LNCAP (cell line): Measurements from ENCODE around the gene VAMP2.

Experiments used
- TF ChIP-seq, protein P1 (sequence below): fragments of 450-650 bp; IDR thresholded peaks from 2 replicates; pipeline ENCODE4 v1.5.1; 2017; ENCODE audit warnings: mild to moderate bottlenecking

The VAMP2 gene

DNA sequence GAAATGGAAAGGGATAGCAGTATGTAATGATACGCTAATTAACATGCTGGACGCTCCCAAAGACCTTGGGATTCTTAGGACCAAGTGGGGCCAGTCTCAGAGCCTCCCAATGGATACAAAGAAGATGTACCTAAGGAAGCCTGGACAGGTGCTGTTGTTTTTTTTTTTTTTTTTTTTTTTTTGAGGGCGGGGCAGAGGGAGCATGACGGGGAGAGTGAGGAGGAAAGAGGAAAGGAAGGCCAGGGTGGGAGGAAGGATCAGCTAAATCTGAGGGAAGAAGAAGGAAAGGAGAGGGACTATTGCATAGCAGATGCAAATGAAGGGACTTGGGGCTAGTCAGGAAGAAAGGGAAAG lies 2.5 kb downstream of the VAMP2 start:
- TF ChIP-seq, protein P1, sequence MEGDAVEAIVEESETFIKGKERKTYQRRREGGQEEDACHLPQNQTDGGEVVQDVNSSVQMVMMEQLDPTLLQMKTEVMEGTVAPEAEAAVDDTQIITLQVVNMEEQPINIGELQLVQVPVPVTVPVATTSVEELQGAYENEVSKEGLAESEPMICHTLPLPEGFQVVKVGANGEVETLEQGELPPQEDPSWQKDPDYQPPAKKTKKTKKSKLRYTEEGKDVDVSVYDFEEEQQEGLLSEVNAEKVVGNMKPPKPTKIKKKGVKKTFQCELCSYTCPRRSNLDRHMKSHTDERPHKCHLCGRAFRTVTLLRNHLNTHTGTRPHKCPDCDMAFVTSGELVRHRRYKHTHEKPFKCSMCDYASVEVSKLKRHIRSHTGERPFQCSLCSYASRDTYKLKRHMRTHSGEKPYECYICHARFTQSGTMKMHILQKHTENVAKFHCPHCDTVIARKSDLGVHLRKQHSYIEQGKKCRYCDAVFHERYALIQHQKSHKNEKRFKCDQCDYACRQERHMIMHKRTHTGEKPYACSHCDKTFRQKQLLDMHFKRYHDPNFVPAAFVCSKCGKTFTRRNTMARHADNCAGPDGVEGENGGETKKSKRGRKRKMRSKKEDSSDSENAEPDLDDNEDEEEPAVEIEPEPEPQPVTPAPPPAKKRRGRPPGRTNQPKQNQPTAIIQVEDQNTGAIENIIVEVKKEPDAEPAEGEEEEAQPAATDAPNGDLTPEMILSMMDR, result no peak

DNA sequence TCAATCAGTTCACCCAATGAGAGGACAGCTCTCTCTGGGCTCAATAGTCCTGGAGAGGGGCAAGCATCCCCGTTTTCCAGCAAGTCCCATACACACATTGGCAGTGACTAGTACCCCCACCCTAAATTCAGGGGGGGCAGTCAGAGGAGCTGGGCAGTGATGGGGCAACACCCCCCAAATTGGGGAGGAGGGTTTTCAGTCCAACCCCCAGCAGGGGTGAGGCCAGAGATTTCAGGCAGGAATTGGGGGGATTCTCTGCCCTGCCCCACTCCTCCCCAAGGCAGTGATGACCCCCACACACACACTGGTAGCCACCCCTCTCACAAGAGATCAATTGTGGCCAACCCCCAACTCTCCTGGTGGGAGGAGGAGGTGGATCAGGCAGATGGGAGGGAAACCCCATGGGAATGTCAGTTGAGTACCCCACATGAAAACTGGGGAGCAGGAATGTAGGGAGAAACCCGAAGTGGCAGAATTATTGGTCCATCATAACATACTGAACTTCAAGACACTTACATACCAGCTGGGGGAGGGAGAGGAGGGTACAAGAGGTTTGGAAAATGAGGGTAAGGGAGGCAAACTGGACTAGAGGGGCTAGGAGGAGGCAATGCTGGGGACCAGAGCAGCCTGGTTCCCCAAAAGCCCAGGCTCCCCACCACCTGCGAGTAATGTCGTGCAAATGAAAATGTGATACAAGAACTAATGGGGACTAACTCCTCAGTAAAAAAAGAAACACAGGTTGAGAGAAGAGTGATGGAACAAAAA lies 3.1 kb downstream of the VAMP2 start:
- TF ChIP-seq, protein P1, result no peak

DNA sequence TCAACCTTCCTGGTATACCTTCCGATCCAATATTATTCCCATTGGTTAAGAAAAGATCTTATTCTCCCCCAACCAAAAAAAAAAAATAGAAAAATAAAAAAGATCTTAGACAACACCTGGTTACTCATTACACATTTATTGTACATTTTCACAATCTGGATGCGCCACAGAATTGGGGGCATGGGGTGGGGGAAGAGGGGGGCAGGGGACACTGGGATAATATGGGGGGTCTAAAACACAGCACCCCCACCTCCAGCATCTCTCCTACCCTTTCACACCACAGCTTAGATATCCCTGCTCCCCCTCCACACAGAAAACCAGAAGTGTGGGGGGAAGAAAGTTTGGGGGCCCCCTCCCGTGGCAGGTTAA lies 3.7 kb downstream of the VAMP2 start:
- TF ChIP-seq, protein P1, result no peak

DNA sequence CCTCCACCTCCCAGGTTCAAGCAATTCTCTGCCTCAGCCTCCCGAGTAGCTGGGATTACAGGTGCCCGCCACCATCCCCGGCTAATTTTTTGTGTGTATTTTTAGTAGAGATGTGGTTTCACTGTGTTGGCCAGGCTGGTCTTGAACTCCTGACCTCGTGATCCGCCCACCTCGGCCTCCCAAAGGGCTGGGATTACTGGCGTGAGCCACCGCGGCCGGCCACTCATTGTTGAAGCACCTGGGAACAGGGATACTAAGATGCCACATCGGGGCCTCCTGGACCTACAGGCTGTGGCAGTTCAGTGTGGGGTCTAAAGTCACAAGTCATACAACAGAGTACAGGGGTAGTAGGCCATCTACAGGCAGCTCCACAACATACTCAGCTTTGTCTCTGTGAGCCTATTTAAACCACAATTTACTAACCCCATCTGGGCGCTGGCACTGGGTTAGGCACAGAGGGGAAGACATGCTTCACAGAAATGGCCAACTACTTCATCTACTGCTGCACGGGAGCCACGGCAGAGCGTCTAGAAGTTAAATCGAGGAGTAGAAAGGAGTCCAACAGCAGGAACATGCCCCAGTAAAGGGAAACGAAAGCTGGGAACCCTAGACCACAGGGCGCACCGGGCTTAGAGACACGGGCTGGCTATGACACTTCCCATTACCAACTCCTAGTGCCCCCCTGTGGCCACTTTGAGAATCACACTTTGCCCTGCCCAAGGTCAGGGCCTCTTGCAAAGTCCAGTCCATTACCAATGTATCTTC lies 4.3 kb downstream of the VAMP2 start:
- TF ChIP-seq, protein P1, result peak; percentile 87

DNA sequence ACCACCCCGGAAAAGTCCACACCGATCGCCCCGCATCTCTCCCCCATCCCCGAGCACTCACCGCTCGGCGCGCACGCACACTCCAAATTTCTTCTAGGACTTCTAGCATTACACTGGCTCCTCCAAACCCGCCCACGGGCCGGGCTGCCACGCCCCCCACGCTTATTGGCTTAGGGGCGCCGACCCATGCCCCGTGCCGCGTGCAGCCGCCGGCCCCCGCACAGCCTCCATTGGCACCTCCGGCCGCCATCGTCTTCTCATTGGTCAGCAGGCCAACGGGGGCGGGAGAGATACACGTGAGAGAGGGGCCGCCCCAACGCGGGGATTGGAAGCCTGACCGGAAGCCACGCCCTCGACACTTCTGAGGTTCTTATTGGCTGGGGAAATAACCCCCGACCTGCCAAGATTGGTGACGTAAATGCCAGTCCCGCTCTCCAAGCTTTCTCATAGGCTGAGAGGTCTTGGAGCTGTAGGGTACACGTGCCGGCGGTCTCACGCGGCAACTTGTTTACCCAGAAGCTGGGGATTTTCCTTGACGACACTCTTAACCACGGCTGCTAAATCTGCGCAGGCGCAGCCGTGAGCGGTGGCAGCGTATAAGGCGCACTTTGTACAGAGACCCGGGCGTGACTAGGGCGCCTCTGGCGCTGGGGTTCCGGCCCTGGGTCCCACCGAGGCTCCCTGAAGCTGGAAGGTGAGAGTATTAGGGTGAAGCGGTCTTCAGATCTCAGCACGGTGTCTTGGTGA lies 6.3 kb downstream of the VAMP2 start:
- TF ChIP-seq, protein P1, result no peak

DNA sequence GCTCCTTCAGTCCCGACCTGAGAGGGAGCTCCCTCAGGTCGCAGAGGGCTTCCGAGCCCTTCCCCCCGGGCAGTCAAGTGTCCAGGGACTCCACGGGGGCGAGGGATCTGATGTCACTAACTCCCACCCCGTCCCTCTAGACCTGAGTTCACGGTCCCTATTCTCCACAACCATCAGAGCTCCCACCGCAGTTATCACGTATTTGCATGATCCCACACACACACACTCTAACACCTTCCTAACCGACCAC lies 6.8 kb downstream of the VAMP2 start:
- TF ChIP-seq, protein P1, result no peak

DNA sequence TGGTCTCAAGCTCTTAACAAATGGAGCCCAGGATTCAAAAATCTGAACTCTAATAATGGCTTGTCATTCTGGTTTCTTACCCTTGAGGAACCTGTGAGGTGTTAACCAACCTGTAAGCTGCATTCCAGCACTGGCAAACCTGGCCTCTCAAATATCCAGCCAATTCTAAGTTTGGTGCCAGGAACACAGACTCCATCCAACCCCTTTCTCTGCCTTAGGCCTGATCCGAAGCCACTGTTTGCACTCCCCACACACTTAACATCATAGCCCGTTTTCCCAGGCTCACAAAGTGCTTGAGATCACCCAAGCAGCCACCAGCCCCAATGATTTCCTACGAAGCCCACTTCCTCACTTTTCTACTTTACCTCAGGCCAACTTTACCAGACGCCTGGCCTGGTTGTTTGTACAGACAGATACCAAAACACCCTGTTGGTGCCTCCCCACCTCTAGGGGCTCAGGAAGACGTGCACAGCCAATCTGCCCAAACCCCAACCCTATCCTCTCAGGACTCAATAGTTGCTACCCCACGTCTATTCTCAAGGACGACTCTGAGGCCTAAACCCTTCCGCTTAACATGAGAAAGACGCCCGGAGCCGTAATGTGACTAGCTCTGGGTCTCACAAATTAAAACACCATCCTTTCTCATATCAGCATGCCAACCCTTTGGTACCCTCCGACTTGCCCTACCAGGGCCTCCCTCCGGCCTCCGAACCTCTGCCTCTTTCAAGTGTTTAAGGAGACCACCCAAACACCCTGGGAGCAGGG lies 7.3 kb downstream of the VAMP2 start:
- TF ChIP-seq, protein P1, result no peak
